SK-N-SH (cell line): ENCODE results near the gene ACSF3. TPM values are rescaled to one million over a fixed set of nuclear protein-coding genes. Genes with fewer than 3 reads are reported as not detected.
"Not testable (repeated sequence)": the region's sequence is repeated elsewhere in the genome, so short reads cannot be mapped to it uniquely, and the experiment has no call there.

ENCODE experiments used
- CTCF ChIA-PET: fragments of 300-600, 350-600 bp; formaldehyde crosslinking; extraction: SDS; loops from one replicate; lab custom pipeline; 2021; lab: Yijun Ruan, JAX
- POLR2A ChIA-PET: fragments of 350-600 bp; sonication (Branson Sonifier 250); formaldehyde crosslinking; extraction: SDS; loops from one replicate; lab custom pipeline; 2020; ENCODE audit warnings: antibody characterized with exemption, inconsistent platforms; lab: Yijun Ruan, JAX
- DNase-seq: peaks from one replicate; pipeline ENCODE4 v3.0.0; 2012
- H2AFZ ChIP-seq: fragments of 200-600 bp; sonication (generic); 2 replicates; pipeline ENCODE4 v1.8.1; 2016; ENCODE audit warnings: antibody characterized with exemption, mild to moderate bottlenecking, low read depth
- H3F3A ChIP-seq: fragments of 200-600 bp; sonication (generic); replicated peaks from 2 replicates; pipeline ENCODE3; 2016; ENCODE audit warnings: antibody characterized with exemption, mild to moderate bottlenecking; ENCODE audit not compliant: insufficient read depth
- H3K27ac ChIP-seq, 2 experiments: fragments of 200-500 bp in 1 of 2; fragments of 200-600 bp in 1 of 2; sonication (Bioruptor generic) in 1 of 2; sonication (generic), shearing (Covaris generic) in 1 of 2; 2 replicates each; pipeline versions ENCODE4 v1.5.1 to v1.6.1; 2014 to 2016; ENCODE audit warnings: low read depth in 2 of 2, inconsistent platforms in 1 of 2, low read length in 1 of 2, mild to moderate bottlenecking in 1 of 2, mixed read lengths in 1 of 2
- H3K27me3 ChIP-seq: fragments of 200-600 bp; sonication (generic), shearing (Covaris generic); 2 replicates; pipeline ENCODE4 v1.6.1; 2016; ENCODE audit warnings: mixed run types; ENCODE audit not compliant: insufficient read depth
- H3K36me3 ChIP-seq, 2 experiments: fragments of 200-500 bp in 1 of 2; fragments of 200-600 bp in 1 of 2; sonication (Bioruptor generic) in 1 of 2; sonication (generic) in 1 of 2; replicated peaks in 1 of 2; 2 replicates each; pipeline versions ENCODE3 to v1.5.1; 2014 to 2016; ENCODE audit warnings: low read length in 1 of 2, mild to moderate bottlenecking in 1 of 2; ENCODE audit not compliant: insufficient read depth in 2 of 2, control insufficient read depth in 1 of 2
- H3K4me1 ChIP-seq, 2 experiments: fragments of 200-500 bp in 1 of 2; fragments of 200-600 bp in 1 of 2; sonication (Bioruptor generic) in 1 of 2; sonication (generic), shearing (Covaris generic) in 1 of 2; 2 replicates each; pipeline versions ENCODE4 v1.5.1 to v1.6.1; 2014 to 2016; ENCODE audit warnings: low read depth in 1 of 2, low read length in 1 of 2, mixed run types in 1 of 2; ENCODE audit not compliant: insufficient read depth in 2 of 2, control insufficient read depth in 1 of 2
- H3K4me2 ChIP-seq: fragments of 200-600 bp; sonication (generic), shearing (Covaris generic); 2 replicates; pipeline ENCODE4 v1.6.1; 2017; ENCODE audit warnings: mixed run types
- H3K4me3 ChIP-seq, 2 experiments: fragments of 200-500 bp in 1 of 2; fragments of 200-600 bp in 1 of 2; sonication (Bioruptor generic) in 1 of 2; sonication (generic), shearing (Covaris generic) in 1 of 2; 2 replicates each; pipeline versions ENCODE4 v1.5.1 to v1.8.1; 2014 to 2016; ENCODE audit warnings: low read depth in 2 of 2, inconsistent platforms in 1 of 2, low read length in 1 of 2, mild to moderate bottlenecking in 1 of 2, mixed read lengths in 1 of 2, moderate library complexity in 1 of 2
- H3K79me2 ChIP-seq: fragments of 200-600 bp; sonication (generic); 2 replicates; pipeline ENCODE4 v1.8.1; 2017; ENCODE audit warnings: mild to moderate bottlenecking; ENCODE audit not compliant: insufficient read depth
- H3K9ac ChIP-seq: fragments of 200-600 bp; sonication (generic); 2 replicates; pipeline ENCODE4 v1.6.1; 2017; ENCODE audit warnings: mixed run types
- H3K9me2 ChIP-seq: fragments of 200-600 bp; sonication (generic); 2 replicates; pipeline ENCODE4 v1.6.1; 2017; ENCODE audit warnings: mixed run types
- H3K9me3 ChIP-seq: fragments of 200-600 bp; sonication (generic); 2 replicates; pipeline ENCODE4 v1.6.1; 2017; ENCODE audit warnings: mixed run types, mild to moderate bottlenecking, moderate library complexity
- H4K20me1 ChIP-seq: fragments of 200-600 bp; sonication (generic); 2 replicates; pipeline ENCODE4 v1.6.1; 2017; ENCODE audit warnings: mild to moderate bottlenecking, mixed run types; ENCODE audit not compliant: insufficient read depth
- CHD2 ChIP-seq: fragments of 150-350 bp; IDR thresholded peaks from 2 replicates; pipeline ENCODE4 v1.6.1; 2018; ENCODE audit warnings: low read length; ENCODE audit not compliant: partially characterized antibody
- EP300 ChIP-seq, 2 experiments: IDR thresholded peaks; 2 replicates each; pipeline versions ENCODE4 v1.4.0 to v1.6.1; 2012; ENCODE audit warnings: borderline replicate concordance in 1 of 2, low read depth in 1 of 2, low read length in 1 of 2
- FOXM1 ChIP-seq: IDR thresholded peaks from 2 replicates; pipeline ENCODE4 v1.4.0; 2012; ENCODE audit warnings: low read depth, mild to moderate bottlenecking
- GABPA ChIP-seq: IDR thresholded peaks from 2 replicates; pipeline ENCODE4 v1.4.0; 2012; ENCODE audit warnings: low read depth, mild to moderate bottlenecking
- GATA2 ChIP-seq: sonication (generic); formaldehyde crosslinking; IDR thresholded peaks from 2 replicates; pipeline ENCODE4 v1.5.0; 2020; ENCODE audit warnings: mild to moderate bottlenecking, missing genetic modification reagents
- MAX ChIP-seq: IDR thresholded peaks from 2 replicates; pipeline ENCODE4 v1.4.0; 2012; ENCODE audit warnings: low read depth
- POLR2AphosphoS5 ChIP-seq: IDR thresholded peaks from 2 replicates; pipeline ENCODE4 v1.6.1; 2012; ENCODE audit warnings: low read depth, low read length
- RAD21 ChIP-seq: IDR thresholded peaks from 2 replicates; pipeline ENCODE4 v1.6.1; 2012; ENCODE audit warnings: mild to moderate bottlenecking, low read length
- WGBS: methylation state at CpG from one replicate; pipeline ENCODE4 v1.1.6; 2017; ENCODE audit warnings: low lambda C conversion rate; 5-methylcytosine and 5-hydroxymethylcytosine counted together
- polyA plus RNA-seq, 3 experiments: library from polyadenylated mRNA; depleted of rRNA; stranded (reverse); fragments of >200 nt; gene quantifications; 2 replicates each; pipeline ENCODE4 v1.2.3, GENCODE V29; 2012

Gene ACSF3
- polyA plus RNA-seq, 1 of the 3 experiments (the other 2 are of a cell fraction): 18.8 TPM

GRCh38 chr16:89191901-89192185 lies 98.2 kb downstream of the ACSF3 start:
- Histone ChIP-seq H3K9ac (peak overlapping the region; percentile 36; the same call in 1 of the 2 replicates), H2AFZ (no peak overlapping the region), H3K27me3 (peaks cover 8% of the 10 kb centered on the region; the same call in 1 of the 2 replicates), H3K9me2 (no peaks in the 10 kb centered on the region), H3K4me3 (peak overlapping the region; percentile 42 to 56), H3K4me1 (peaks cover 0 to 15% of the 10 kb centered on the region in 2 experiments; a peak in 1 of 4 replicates), H3K4me2 (peak overlapping the region; percentile 94), H3K79me2 (no peaks in the 10 kb centered on the region), H3K9me3 (no peaks in the 10 kb centered on the region), H3K36me3 (no peaks in the 10 kb centered on the region), H3F3A (peaks cover 10% of the 10 kb centered on the region), H3K27ac (no peak overlapping the region), H4K20me1 (peaks cover 6% of the 10 kb centered on the region; the same call in 1 of the 2 replicates)
- ChIA-PET CTCF (no interaction called here), POLR2A (no interaction called here)
- no peak for DNase-seq
- TF ChIP-seq POLR2AphosphoS5 (no peak), FOXM1 (no peak)
- 3% methylated on average over 7 of the region's 19 CpGs for WGBS

GRCh38 chr16:89192186-89192955 lies 98.7 kb downstream of the ACSF3 start:
- not testable (repeated sequence) for H3K27ac ChIP-seq, H3K36me3 ChIP-seq
- TF ChIP-seq MAX: 0 out of 2 replicates have a peak, but pooled peaks have one; percentile 11
- TF ChIP-seq, all 33 proteins: peak for 1; not testable (repeated sequence) for 32
- Histone ChIP-seq H3K4me2 (peak overlapping the region; percentile 94), H3K4me3 (peak overlapping the region; percentile 42 to 56), H3K9ac (peak overlapping the region; percentile 36; the same call in 1 of the 2 replicates), H3K4me1 (peaks cover 0 to 15% of the 10 kb centered on the region in 2 experiments; a peak in 1 of 4 replicates)
- ChIA-PET CTCF (interaction anchor here (1.3 kb wide), 1 partner anchor 19 kb away, joined by 3 read pairs; no protein-coding TSS in a partner anchor), POLR2A (interaction anchor here (0.6 kb wide), 1 partner anchor 193 kb away, joined by 8 read pairs; no protein-coding TSS in a partner anchor)
- H3K9me2 ChIP-seq, H2AFZ ChIP-seq, H3F3A ChIP-seq, H3K79me2 ChIP-seq, H3K27me3 ChIP-seq, H4K20me1 ChIP-seq, H3K9me3 ChIP-seq: not testable (repeated sequence)
- 2% methylated on average over 40 of the region's 63 CpGs for WGBS
- DNase-seq: peak; percentile 87

- Histone ChIP-seq H3K9me2 (no peaks in the 10 kb centered on the region), H4K20me1 (no peaks in the 10 kb centered on the region), H3K27ac (no peak overlapping the region), H3K4me1 (peaks cover 0 to 15% of the 10 kb centered on the region in 2 experiments; a peak in 1 of 4 replicates), H3K4me3 (peak overlapping the region in 1 of 2 experiments; percentile 19; a peak in 1 of 4 replicates), H3K79me2 (no peaks in the 10 kb centered on the region), H2AFZ (no peak overlapping the region), H3K4me2 (peak overlapping the region; percentile 52; the same call in 1 of the 2 replicates), H3K27me3 (peaks cover 8% of the 10 kb centered on the region; the same call in 1 of the 2 replicates), H3F3A (peaks cover 3% of the 10 kb centered on the region), H3K36me3 (no peaks in the 10 kb centered on the region), H3K9ac (no peak overlapping the region)
- CTCF ChIA-PET: interaction anchor here (1.3 kb wide), 1 partner anchor 18 kb away, joined by 3 read pairs; no protein-coding TSS in a partner anchor
- DNase-seq: peak; percentile 88
- WGBS: 5% methylated on average over 37 of the region's 39 CpGs
- POLR2A ChIA-PET: interaction anchor here (0.6 kb wide), 1 partner anchor 192 kb away, joined by 8 read pairs; no protein-coding TSS in a partner anchor
- TF ChIP-seq EP300 (IDR thresholded peaks at IDR 0.05; ENCODE audit: borderline replicate concordance in 1 of 2, low read depth in 1 of 2, low read length in 1 of 2) (no peak), GABPA (no peak), GATA2 (CRISPR knock-in tag) (no peak), RAD21 (no peak), POLR2AphosphoS5 (no peak), CHD2 (no peak)
- TF ChIP-seq, all 33 proteins: peak for 0
- no peaks in the 10 kb centered on the region for H3K9me3 ChIP-seq
Observed at GRCh38 chr16:89192956-89193575, 99.4 kb downstream of the ACSF3 start.
